ENCODE results near the gene ADGRV1. TPM values are rescaled to one million over a fixed set of nuclear protein-coding genes. Genes with fewer than 3 reads are reported as not detected.

ADGRV1 gene
- total RNA-seq, 2 donors from 2014 or later: 0.45 to 0.74 TPM

- Mint-ChIP-seq H3K4me3 (no peak overlapping the region), H3K4me1 (no peaks in the 10 kb centered on the region), H3K9me3 (no peaks in the 10 kb centered on the region), H3K36me3 (ENCODE audit: low read depth) (no peaks in the 10 kb centered on the region), H3K27ac (no peak overlapping the region), H3K27me3 (peaks cover 6% of the 10 kb centered on the region)
- peak; percentile 59 for ATAC-seq (replicated peaks)
Observed at GRCh38 chr5:91132550-91132949, 574.0 kb downstream of the ADGRV1 start.

- Mint-ChIP-seq H3K27me3 (peaks cover 6% of the 10 kb centered on the region), H3K36me3 (ENCODE audit: low read depth) (no peaks in the 10 kb centered on the region), H3K9me3 (no peaks in the 10 kb centered on the region), H3K4me1 (no peaks in the 10 kb centered on the region), H3K4me3 (no peak overlapping the region), H3K27ac (no peak overlapping the region)
- ATAC-seq (replicated peaks): peak; percentile 31
Observed at GRCh38 chr5:91133183-91133582, 574.6 kb downstream of the ADGRV1 start.

- no peak overlapping the region for H3K4me3 Mint-ChIP-seq
- ATAC-seq (replicated peaks): no peak
- peaks cover 6% of the 10 kb centered on the region for H3K27me3 Mint-ChIP-seq
- H3K9me3 Mint-ChIP-seq: no peaks in the 10 kb centered on the region
- H3K36me3 Mint-ChIP-seq (ENCODE audit: low read depth): no peaks in the 10 kb centered on the region
- no peak overlapping the region for H3K27ac Mint-ChIP-seq
- H3K4me1 Mint-ChIP-seq: no peaks in the 10 kb centered on the region
Observed at GRCh38 chr5:91135475-91136248, 577.1 kb downstream of the ADGRV1 start.

GRCh38 chr5:91136271-91136670 is 577.7 kb downstream of the ADGRV1 start:
- Mint-ChIP-seq H3K4me1 (no peaks in the 10 kb centered on the region), H3K9me3 (no peaks in the 10 kb centered on the region), H3K4me3 (no peak overlapping the region), H3K27ac (no peak overlapping the region), H3K27me3 (peaks cover 6% of the 10 kb centered on the region), H3K36me3 (ENCODE audit: low read depth) (no peaks in the 10 kb centered on the region)
- no peak for ATAC-seq (replicated peaks)

- peaks cover 6% of the 10 kb centered on the region for H3K27me3 Mint-ChIP-seq
- H3K4me1 Mint-ChIP-seq: no peaks in the 10 kb centered on the region
- no peak overlapping the region for H3K4me3 Mint-ChIP-seq
- no peak overlapping the region for H3K27ac Mint-ChIP-seq
- no peak for ATAC-seq (replicated peaks)
- H3K36me3 Mint-ChIP-seq (ENCODE audit: low read depth): no peaks in the 10 kb centered on the region
- H3K9me3 Mint-ChIP-seq: no peaks in the 10 kb centered on the region
Observed at GRCh38 chr5:91137647-91138046, 579.0 kb downstream of the ADGRV1 start.

GRCh38 chr5:91139572-91140200 is 581.1 kb downstream of the ADGRV1 start:
- H3K27ac Mint-ChIP-seq: no peak overlapping the region
- H3K27me3 Mint-ChIP-seq: peaks cover 6% of the 10 kb centered on the region
- H3K4me3 Mint-ChIP-seq: no peak overlapping the region
- no peaks in the 10 kb centered on the region for H3K4me1 Mint-ChIP-seq
- H3K36me3 Mint-ChIP-seq (ENCODE audit: low read depth): no peaks in the 10 kb centered on the region
- no peak for ATAC-seq (replicated peaks)
- H3K9me3 Mint-ChIP-seq: no peaks in the 10 kb centered on the region

GRCh38 chr5:91140657-91141056 is 582.1 kb downstream of the ADGRV1 start:
- no peak for ATAC-seq (replicated peaks)
- Mint-ChIP-seq H3K36me3 (ENCODE audit: low read depth) (no peaks in the 10 kb centered on the region), H3K27ac (no peak overlapping the region), H3K27me3 (peaks cover 1% of the 10 kb centered on the region), H3K9me3 (no peaks in the 10 kb centered on the region), H3K4me3 (no peak overlapping the region), H3K4me1 (no peaks in the 10 kb centered on the region)

GRCh38 chr5:91141642-91142041 is 583.0 kb downstream of the ADGRV1 start:
- no peak overlapping the region for H3K4me3 Mint-ChIP-seq
- H3K4me1 Mint-ChIP-seq: no peaks in the 10 kb centered on the region
- H3K9me3 Mint-ChIP-seq: no peaks in the 10 kb centered on the region
- H3K27ac Mint-ChIP-seq: no peak overlapping the region
- no peaks in the 10 kb centered on the region for H3K36me3 Mint-ChIP-seq (ENCODE audit: low read depth)
- ATAC-seq (replicated peaks): no peak
- H3K27me3 Mint-ChIP-seq: no peaks in the 10 kb centered on the region

GRCh38 chr5:91142386-91142785 is 583.8 kb downstream of the ADGRV1 start:
- H3K9me3 Mint-ChIP-seq: no peaks in the 10 kb centered on the region

GRCh38 chr5:91142819-91143218 is 584.2 kb downstream of the ADGRV1 start:
- no peak for ATAC-seq (replicated peaks)
- Mint-ChIP-seq H3K4me1 (no peaks in the 10 kb centered on the region), H3K4me3 (no peak overlapping the region), H3K27me3 (no peaks in the 10 kb centered on the region), H3K9me3 (no peaks in the 10 kb centered on the region), H3K27ac (no peak overlapping the region), H3K36me3 (ENCODE audit: low read depth) (no peaks in the 10 kb centered on the region)

More at GRCh38 chr5:91142386-91142785, 583.8 kb downstream of the ADGRV1 start:
- Mint-ChIP-seq H3K27me3 (no peaks in the 10 kb centered on the region), H3K27ac (no peak overlapping the region), H3K36me3 (ENCODE audit: low read depth) (no peaks in the 10 kb centered on the region), H3K4me3 (no peak overlapping the region), H3K4me1 (no peaks in the 10 kb centered on the region)
- no peak for ATAC-seq (replicated peaks)

GRCh38 chr5:91143840-91144239 is 585.2 kb downstream of the ADGRV1 start:
- H3K27me3 Mint-ChIP-seq: peaks cover under 1% of the 10 kb centered on the region
- ATAC-seq (replicated peaks): no peak
- H3K9me3 Mint-ChIP-seq: no peaks in the 10 kb centered on the region
- no peak overlapping the region for H3K27ac Mint-ChIP-seq
- H3K36me3 Mint-ChIP-seq (ENCODE audit: low read depth): no peaks in the 10 kb centered on the region
- no peaks in the 10 kb centered on the region for H3K4me1 Mint-ChIP-seq
- H3K4me3 Mint-ChIP-seq: no peak overlapping the region

- no peaks in the 10 kb centered on the region for H3K9me3 Mint-ChIP-seq
Observed at GRCh38 chr5:91144491-91145332, 586.1 kb downstream of the ADGRV1 start.

GRCh38 chr5:91145333-91145620 is 586.7 kb downstream of the ADGRV1 start:
- no peak for ATAC-seq (replicated peaks)
- Mint-ChIP-seq H3K27ac (no peak overlapping the region), H3K9me3 (no peaks in the 10 kb centered on the region), H3K36me3 (ENCODE audit: low read depth) (no peaks in the 10 kb centered on the region), H3K4me1 (peaks cover 2% of the 10 kb centered on the region), H3K4me3 (no peak overlapping the region), H3K27me3 (peaks cover 8% of the 10 kb centered on the region)

More at GRCh38 chr5:91144491-91145332, 586.1 kb downstream of the ADGRV1 start:
- no peak for ATAC-seq (replicated peaks)
- H3K4me3 Mint-ChIP-seq: no peak overlapping the region
- peaks cover 4% of the 10 kb centered on the region for H3K27me3 Mint-ChIP-seq
- H3K36me3 Mint-ChIP-seq (ENCODE audit: low read depth): no peaks in the 10 kb centered on the region
- H3K27ac Mint-ChIP-seq: no peak overlapping the region
- no peaks in the 10 kb centered on the region for H3K4me1 Mint-ChIP-seq

GRCh38 chr5:91146230-91146629 is 587.6 kb downstream of the ADGRV1 start:
- peaks cover 8% of the 10 kb centered on the region for H3K27me3 Mint-ChIP-seq
- H3K4me1 Mint-ChIP-seq: peaks cover 3% of the 10 kb centered on the region
- H3K4me3 Mint-ChIP-seq: no peak overlapping the region
- ATAC-seq (replicated peaks): no peak
- H3K27ac Mint-ChIP-seq: no peak overlapping the region
- no peaks in the 10 kb centered on the region for H3K36me3 Mint-ChIP-seq (ENCODE audit: low read depth)
- no peaks in the 10 kb centered on the region for H3K9me3 Mint-ChIP-seq
